Measurements from ENCODE around the gene SMARCAD1. TPM values are rescaled to one million over a fixed set of nuclear protein-coding genes. Genes with fewer than 3 reads are reported as not detected.
"Not testable (repeated sequence)": the region's sequence is repeated elsewhere in the genome, so short reads cannot be mapped to it uniquely, and the experiment has no call there.

SMARCAD1 gene
- total RNA-seq, 6 donors from 2014 or later: 12.1 to 25.0 (median 17.4) TPM

DNA sequence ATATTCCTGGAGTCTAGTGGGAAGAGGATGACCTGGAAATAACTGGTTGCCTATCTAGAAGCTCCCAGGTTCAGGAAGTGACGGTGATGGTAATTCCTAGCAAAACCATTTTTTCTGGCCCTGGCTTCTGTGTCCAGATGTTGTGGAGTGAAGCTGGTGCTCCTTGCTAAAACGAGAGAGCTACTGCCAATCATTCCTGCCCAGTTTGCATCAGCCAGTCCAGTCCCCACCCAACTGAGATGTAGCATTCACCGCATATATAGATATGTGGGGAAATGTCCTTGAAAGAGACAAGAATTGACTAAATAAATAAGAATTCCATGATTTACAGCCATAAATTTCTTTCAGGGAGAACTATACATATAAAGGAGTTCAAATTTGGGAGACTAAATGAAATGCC is 128.6 kb downstream of the SMARCAD1 start:
- H3K36me3 ChIP-seq: no peaks in the 10 kb centered on the region
- DNase-seq (no peak), ATAC-seq (ENCODE audit: low FRiP score in 2 of 2) (no peak)
- TF ChIP-seq, protein P1, sequence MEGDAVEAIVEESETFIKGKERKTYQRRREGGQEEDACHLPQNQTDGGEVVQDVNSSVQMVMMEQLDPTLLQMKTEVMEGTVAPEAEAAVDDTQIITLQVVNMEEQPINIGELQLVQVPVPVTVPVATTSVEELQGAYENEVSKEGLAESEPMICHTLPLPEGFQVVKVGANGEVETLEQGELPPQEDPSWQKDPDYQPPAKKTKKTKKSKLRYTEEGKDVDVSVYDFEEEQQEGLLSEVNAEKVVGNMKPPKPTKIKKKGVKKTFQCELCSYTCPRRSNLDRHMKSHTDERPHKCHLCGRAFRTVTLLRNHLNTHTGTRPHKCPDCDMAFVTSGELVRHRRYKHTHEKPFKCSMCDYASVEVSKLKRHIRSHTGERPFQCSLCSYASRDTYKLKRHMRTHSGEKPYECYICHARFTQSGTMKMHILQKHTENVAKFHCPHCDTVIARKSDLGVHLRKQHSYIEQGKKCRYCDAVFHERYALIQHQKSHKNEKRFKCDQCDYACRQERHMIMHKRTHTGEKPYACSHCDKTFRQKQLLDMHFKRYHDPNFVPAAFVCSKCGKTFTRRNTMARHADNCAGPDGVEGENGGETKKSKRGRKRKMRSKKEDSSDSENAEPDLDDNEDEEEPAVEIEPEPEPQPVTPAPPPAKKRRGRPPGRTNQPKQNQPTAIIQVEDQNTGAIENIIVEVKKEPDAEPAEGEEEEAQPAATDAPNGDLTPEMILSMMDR (IDR thresholded peaks at IDR 0.05): no peak
- TF ChIP-seq EP300 (IDR thresholded peaks at IDR 0.05) (no peak), POLR2AphosphoS5 (IDR thresholded peaks at IDR 0.05) (no peak), POLR2A (IDR thresholded peaks at IDR 0.05) (no peak)
- H3K27me3 ChIP-seq: no peaks in the 10 kb centered on the region
- no peak overlapping the region for H3K4me3 ChIP-seq
- no peaks in the 10 kb centered on the region for H3K9me3 ChIP-seq
- no peak overlapping the region for H3K27ac ChIP-seq
- no peaks in the 10 kb centered on the region for H3K4me1 ChIP-seq
- 85 to 89% methylated on average over 3 of the region's 3 CpGs for WGBS, 2 donors

DNA sequence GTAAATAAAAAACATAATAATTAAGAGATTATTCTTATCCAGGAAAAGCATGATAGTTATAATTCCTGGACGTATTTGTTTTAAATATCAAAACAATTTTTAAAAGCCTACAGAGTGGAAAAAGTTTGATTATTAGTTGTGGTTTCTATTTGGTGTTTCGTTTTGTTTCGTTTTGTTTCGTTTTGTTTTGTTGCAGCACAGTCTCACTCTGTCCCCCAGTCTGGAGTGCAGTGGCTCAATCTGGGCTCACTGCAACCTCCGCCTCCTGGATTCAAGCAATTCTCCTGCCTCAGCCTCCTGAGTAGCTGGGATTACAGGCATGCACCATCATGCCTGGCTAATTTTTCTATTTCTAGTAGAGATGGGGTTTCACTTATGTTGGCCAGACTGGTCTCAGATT is 129.1 kb downstream of the SMARCAD1 start:
- not testable (repeated sequence) for ATAC-seq (ENCODE audit: low FRiP score in 2 of 2); H3K4me3 ChIP-seq; H3K4me1 ChIP-seq; H3K36me3 ChIP-seq; H3K9me3 ChIP-seq; H3K27ac ChIP-seq; H3K27me3 ChIP-seq; DNase-seq
- WGBS, 2 donors: 84 to 90% methylated on average over 5 of the region's 5 CpGs

DNA sequence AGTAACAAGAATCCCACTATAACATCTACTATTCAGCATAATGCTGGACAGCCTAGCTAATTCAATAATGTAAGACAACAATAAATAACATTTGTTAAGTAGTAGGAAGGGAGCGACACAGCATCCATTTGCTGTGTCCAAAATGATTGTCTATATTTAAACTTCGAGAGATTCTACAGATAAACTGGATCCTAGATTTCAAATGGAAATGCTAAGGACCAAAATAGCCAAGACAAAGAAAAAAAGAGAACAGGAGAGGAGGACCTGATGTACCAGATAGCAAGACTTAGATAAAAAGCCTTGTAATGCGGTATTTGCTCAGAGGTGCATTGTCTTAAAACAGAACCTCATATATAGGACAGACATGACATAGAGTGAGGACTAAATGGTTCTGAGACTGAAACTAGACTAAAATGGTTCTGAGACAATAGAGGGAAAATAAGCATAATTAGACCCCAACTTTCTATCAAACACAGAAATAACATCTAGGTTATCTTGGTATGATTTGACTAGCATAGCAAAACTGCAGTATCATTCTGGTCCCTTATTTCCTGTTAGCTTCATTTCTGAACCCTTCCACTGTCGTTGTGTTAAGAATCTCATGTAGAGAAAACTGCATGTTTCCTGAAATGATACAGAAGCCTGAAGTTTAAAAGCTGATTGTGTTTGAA is 131.2 kb downstream of the SMARCAD1 start:
- H3K27ac ChIP-seq: no peak overlapping the region

DNA sequence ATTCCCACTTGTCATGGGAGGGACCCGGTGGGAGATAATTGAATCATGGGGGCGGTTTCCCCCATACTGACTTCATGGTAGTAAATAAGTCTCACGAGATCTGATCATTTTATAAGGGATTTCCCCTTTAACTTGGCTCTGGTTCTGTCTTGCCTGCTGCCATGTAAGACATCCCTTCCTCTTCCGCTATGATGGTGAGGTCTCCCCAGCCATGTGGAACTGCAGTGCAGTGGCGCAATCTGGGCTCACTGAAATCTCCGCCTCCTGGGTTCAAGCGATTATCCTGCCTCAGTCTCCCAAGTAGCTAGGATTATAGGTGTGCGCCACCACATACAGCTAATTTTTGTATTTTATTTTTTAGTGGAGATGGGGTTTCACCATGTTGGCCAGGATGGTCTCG is 132.1 kb downstream of the SMARCAD1 start:
- Histone ChIP-seq H3K36me3 (no peaks in the 10 kb centered on the region), H3K27ac (no peak overlapping the region), H3K4me1 (no peaks in the 10 kb centered on the region), H3K27me3 (no peaks in the 10 kb centered on the region), H3K9me3 (no peaks in the 10 kb centered on the region), H3K4me3 (no peak overlapping the region)
- TF ChIP-seq POLR2A (IDR thresholded peaks at IDR 0.05) (no peak), POLR2AphosphoS5 (IDR thresholded peaks at IDR 0.05) (no peak), EP300 (IDR thresholded peaks at IDR 0.05) (no peak)
- TF ChIP-seq, protein P1 (IDR thresholded peaks at IDR 0.05): no peak
- ATAC-seq (ENCODE audit: low FRiP score in 2 of 2) (peak in 1 of 2 donors; percentile 53), DNase-seq (no peak)
- 68% methylated on average over 9 of the region's 9 CpGs for WGBS, 2 donors

More for the DNA sequence above, 131.2 kb downstream of the SMARCAD1 start:
- ATAC-seq (ENCODE audit: low FRiP score in 2 of 2) (no peak), DNase-seq (no peak)
- no peaks in the 10 kb centered on the region for H3K36me3 ChIP-seq
- H3K4me1 ChIP-seq: no peaks in the 10 kb centered on the region
- no peaks in the 10 kb centered on the region for H3K27me3 ChIP-seq
- TF ChIP-seq EP300 (IDR thresholded peaks at IDR 0.05) (no peak), POLR2A (IDR thresholded peaks at IDR 0.05) (no peak), POLR2AphosphoS5 (IDR thresholded peaks at IDR 0.05) (no peak)
- TF ChIP-seq, protein P1 (IDR thresholded peaks at IDR 0.05): no peak
- 66 to 77% methylated on average over 4 of the region's 4 CpGs for WGBS, 2 donors
- H3K4me3 ChIP-seq: no peak overlapping the region
- no peaks in the 10 kb centered on the region for H3K9me3 ChIP-seq

Other genes with a start within 250 kb of the SMARCAD1 start
- 10 to 100 TPM in 2 of 6 donors, 1 to 10 TPM in 3, under 1 TPM in 1; 0.59 to 17.8 (median 5.2) TPM for gene HPGDS, start 135.0 kb downstream of the SMARCAD1 start, total RNA-seq
- gene PDLIM5, start 244.1 kb downstream of the SMARCAD1 start, total RNA-seq: 100 to 1,000 TPM in 1 of 6 donors, 10 to 100 TPM in 5; 24.1 to 105 (median 73.0) TPM

Data from upper lobe of left lung (tissue), 6 donors.